Ishikawa (cell line): Measurements from ENCODE around the gene MYRIP.

Experiments used
- CEBPB ChIP-seq: IDR thresholded peaks from 2 replicates; pipeline ENCODE4 v1.6.1; 2012
- EP300 ChIP-seq: IDR thresholded peaks from 2 replicates; pipeline ENCODE4 v1.6.1; 2012; ENCODE audit warnings: borderline replicate concordance
- FOXM1 ChIP-seq: IDR thresholded peaks from 2 replicates; pipeline ENCODE4 v1.6.1; 2012; ENCODE audit warnings: low read depth, borderline replicate concordance
- MAX ChIP-seq: IDR thresholded peaks from 2 replicates; pipeline ENCODE4 v1.6.1; 2012
- REST ChIP-seq: IDR thresholded peaks from 2 replicates; pipeline ENCODE4 v1.6.1; 2012; ENCODE audit warnings: low read depth, mild to moderate bottlenecking
- TEAD4 ChIP-seq: IDR thresholded peaks from 2 replicates; pipeline ENCODE4 v1.6.1; 2012
- USF1 ChIP-seq: IDR thresholded peaks from 2 replicates; pipeline ENCODE4 v1.6.1; 2012

- TF ChIP-seq USF1 (no peak), EP300 (no peak), TEAD4 (no peak), CEBPB (no peak), MAX (no peak), FOXM1 (no peak), REST (no peak)
These were observed 235.1 kb downstream of the MYRIP start for GRCh38 chr3:40044487-40044886.
